GM12878 (cell line): ENCODE data around the gene SUGP1. TPM values are rescaled to one million over a fixed set of nuclear protein-coding genes. Genes with fewer than 3 reads are reported as not detected.

Experiments
- ATAC-seq: fragments of 200-7000 bp; cut with Tn5 transposase; 3 replicates; pipeline ENCODE4 v1.9.1; 2020; ENCODE audit warnings: mild to moderate bottlenecking, moderate library complexity
- BruUV-seq: library from RNA; stranded (reverse); fragments of 400-500 nt; replicated peaks from 2 replicates; lab custom pipeline; 2021; lab: Mats Ljungman, UMichigan
- CTCF ChIA-PET: fragments of 300-600 bp; sonication (Branson Sonifier 250); formaldehyde crosslinking; extraction: SDS; loops from one replicate; lab custom pipeline; 2021; ENCODE audit warnings: inconsistent platforms; lab: Yijun Ruan, JAX
- POLR2A ChIA-PET: fragments of 350-600 bp; formaldehyde crosslinking; extraction: SDS; loops from one replicate; lab custom pipeline; 2021; ENCODE audit warnings: inconsistent platforms; lab: Charles Lee
- RAD21 ChIA-PET: fragments of 300-600 bp; sonication (Branson Sonifier 250); formaldehyde crosslinking; loops from one replicate; lab custom pipeline; 2023; ENCODE audit warnings: antibody characterized with exemption; ENCODE audit not compliant: unreplicated experiment; lab: Charles Lee
- SMC1A ChIA-PET: fragments of 300-600 bp; sonication (Branson Sonifier 250); formaldehyde crosslinking; loops from one replicate; lab custom pipeline; 2023; ENCODE audit not compliant: unreplicated experiment, uncharacterized antibody; lab: Charles Lee
- DNase-seq: peaks from one replicate; pipeline ENCODE4 v3.0.0-alpha.2; 2011; ENCODE audit warnings: low read depth, low spot score
- FAIRE-seq: peaks from 3 replicates; lab custom pipeline; 2011; peaks lifted over from hg19 to GRCh38; lab: Jason Lieb, UNC
- H2AFZ ChIP-seq: 2 replicates; pipeline ENCODE4 v1.6.0; 2011; ENCODE audit warnings: low read depth, low read length, control low read depth; ENCODE audit not compliant: control insufficient read depth
- H3K27ac ChIP-seq: 2 replicates; pipeline ENCODE4 v1.5.1; 2011; ENCODE audit warnings: control low read depth; ENCODE audit not compliant: control insufficient read depth, insufficient read depth
- H3K27me3 ChIP-seq, 2 experiments: replicated peaks in 1 of 2; 2 replicates each; pipeline versions ENCODE4 v1.6.0 to v1.6.1; 2011; ENCODE audit warnings: low read length in 1 of 2; ENCODE audit not compliant: control insufficient read depth in 2 of 2, insufficient read depth in 2 of 2
- H3K36me3 ChIP-seq, 2 experiments: 2 replicates each; pipeline ENCODE4 v1.5.1; 2011; ENCODE audit warnings: low read length in 1 of 2; ENCODE audit not compliant: control insufficient read depth in 2 of 2, insufficient read depth in 2 of 2
- H3K4me1 ChIP-seq: 2 replicates; pipeline ENCODE4 v1.6.1; 2011; ENCODE audit warnings: mild to moderate bottlenecking, low read length, moderate library complexity, mixed read lengths; ENCODE audit not compliant: control insufficient read depth, insufficient read depth
- H3K4me2 ChIP-seq: 2 replicates; pipeline ENCODE4 v1.6.0; 2011; ENCODE audit warnings: control low read depth; ENCODE audit not compliant: control insufficient read depth, insufficient read depth
- H3K4me3 ChIP-seq: fragments of 200-600 bp; sonication (generic); 2 replicates; pipeline ENCODE4 v1.5.1; 2016
- H3K79me2 ChIP-seq: 2 replicates; pipeline ENCODE4 v1.6.0; 2011; ENCODE audit warnings: low read length; ENCODE audit not compliant: control insufficient read depth, insufficient read depth
- H3K9ac ChIP-seq: 2 replicates; pipeline ENCODE4 v1.8.0; 2011; ENCODE audit warnings: low read length, control low read depth, mixed read lengths; ENCODE audit not compliant: control insufficient read depth, insufficient read depth
- H3K9me3 ChIP-seq: replicated peaks from 3 replicates; pipeline ENCODE4 v1.5.1; 2011; ENCODE audit warnings: mild to moderate bottlenecking, low read length; ENCODE audit not compliant: control insufficient read depth, insufficient read depth
- H4K20me1 ChIP-seq: 2 replicates; pipeline ENCODE4 v1.6.0; 2011; ENCODE audit not compliant: control insufficient read depth, insufficient read depth
- CBFB ChIP-seq: IDR thresholded peaks from 2 replicates; pipeline ENCODE4 v1.6.1; 2016; ENCODE audit warnings: antibody characterized with exemption, low read depth
- HDAC2 ChIP-seq: fragments of 200-600 bp; sonication (generic); IDR thresholded peaks from 2 replicates; pipeline ENCODE4 v1.6.1; 2017
- MYB ChIP-seq: fragments of 150-350 bp; IDR thresholded peaks from 2 replicates; pipeline ENCODE4 v1.6.1; 2014; ENCODE audit warnings: mild to moderate bottlenecking, low read depth, low read length, borderline replicate concordance
- WGBS: methylation state at CpG from one replicate; pipeline ENCODE4 v1.1.6; 2016; ENCODE audit warnings: low lambda C conversion rate; ENCODE audit not compliant: insufficient replicate concordance, insufficient coverage; ENCODE audit errors: missing lambda C conversion rate; 5-methylcytosine and 5-hydroxymethylcytosine counted together
- in situ Hi-C: fragments of 300-500 bp; cut with MboI; formaldehyde crosslinking; loops from 9 replicates; pipeline ENCODE4 v1.14.3; 2018; ENCODE audit warnings: mixed read lengths
- intact Hi-C: fragments of 100-400 bp; cut with micrococcal nuclease; formaldehyde crosslinking; loops from one replicate; pipeline ENCODE4 v1.14.2; 2022; ENCODE audit not compliant: unreplicated experiment
- polyA plus RNA-seq, 11 experiments: library from polyadenylated mRNA; depleted of rRNA in 4 of 11; unstranded in 6 of 11; stranded (reverse) in 5 of 11; fragments of >200 nt; fragmentation: Nextera tagmentation in 4 of 11; fragmentation: Illumina TruSeq in 1 of 11; extraction: Ambion mirVana in 4 of 11; extraction: Trizol in 1 of 11; gene quantifications; 1 replicate in 1 of 11; 2 replicates in 10 of 11; pipeline versions ENCODE4 v1.2.1 to v1.2.3, GENCODE V29; 2011 to 2016; ENCODE audit warnings: inconsistent platforms in 2 of 11, missing spikeins in 2 of 11, low read depth in 1 of 11
- total RNA-seq, 4 experiments: library from RNA; depleted of rRNA in 3 of 4; stranded (reverse); fragments of >200 nt in 3 of 4; fragmentation: Illumina TruSeq in 1 of 4; extraction: Trizol in 1 of 4; gene quantifications; 2 replicates each; pipeline versions ENCODE4 v1.2.1 to v1.2.3, GENCODE V29; 2013 to 2021
- TF ChIP-seq, protein P1 (sequence below): fragments of 150-350 bp; IDR thresholded peaks from 2 replicates; pipeline ENCODE4 v1.6.1; 2014; ENCODE audit warnings: mild to moderate bottlenecking, low read depth, low read length

SUGP1 gene
- total and polyA plus RNA-seq, 10 of the 15 experiments (the other 5 are each of a cell fraction or from before 2014, with no cell fraction given) = 1.6 to 70.2 (median 38.4) TPM

DNA sequence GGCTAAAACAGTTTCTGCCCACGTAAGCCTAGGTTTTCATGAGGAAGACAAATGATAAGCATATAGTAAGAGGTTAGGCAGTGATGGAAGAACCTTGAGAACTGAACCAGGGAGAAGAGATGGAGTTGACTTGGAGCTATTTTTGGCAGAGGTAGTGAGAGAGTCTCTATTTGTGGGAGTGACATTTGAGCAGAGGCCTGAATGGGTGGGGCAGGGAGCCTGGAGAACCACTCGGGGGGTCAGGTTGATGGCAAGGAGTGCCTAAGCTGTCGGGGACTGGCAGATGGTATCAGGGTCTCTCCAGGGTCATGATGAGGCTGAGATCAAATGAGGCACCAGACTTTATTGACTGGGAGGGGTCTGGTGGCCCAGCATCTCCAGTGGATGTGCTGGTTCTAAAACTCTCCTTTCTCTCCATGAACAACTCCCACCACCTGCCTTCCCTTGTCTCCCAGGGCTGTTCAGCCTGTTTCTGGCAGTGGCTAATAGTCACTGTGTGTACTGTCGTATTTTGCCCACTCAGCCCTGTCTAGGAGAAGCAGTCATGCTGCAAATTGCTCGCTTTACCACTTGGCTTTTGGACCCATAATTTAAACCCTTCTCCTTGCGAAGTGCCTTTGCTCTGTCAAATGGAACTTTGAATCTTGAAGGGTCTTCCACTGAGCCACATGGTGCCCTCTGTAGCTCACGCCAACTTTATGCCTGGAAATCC is 3.9 kb upstream of the SUGP1 start:
- no peaks in the 10 kb centered on the region for H3K4me1 ChIP-seq
- no peaks in the 10 kb centered on the region for H4K20me1 ChIP-seq
- no peak overlapping the region for H2AFZ ChIP-seq
- intact Hi-C loops (no loop called here), in situ Hi-C loops (no loop called here)
- BruUV-seq = TSS peak; percentile 51
- FAIRE-seq = no peak
- no peak overlapping the region for H3K9ac ChIP-seq
- ChIA-PET RAD21 (no interaction called here), POLR2A (no interaction called here), SMC1A (interaction anchor here (1.0 to 1.2 kb wide), 2 partner anchors 43 to 133 kb away, joined by 3 read pairs; no protein-coding TSS in a partner anchor), CTCF (interaction anchor here (1.6 kb wide), 1 partner anchor 166 kb away, joined by 5 read pairs; no protein-coding TSS in a partner anchor)
- no peak overlapping the region for H3K27ac ChIP-seq
- no peaks in the 10 kb centered on the region for H3K9me3 ChIP-seq
- no peak for DNase-seq
- H3K4me3 ChIP-seq = no peak overlapping the region
- peaks cover 38% of the 10 kb centered on the region for H3K79me2 ChIP-seq
- WGBS = 94% methylated on average over 7 of the region's 7 CpGs
- no peak for ATAC-seq
- H3K36me3 ChIP-seq = peaks cover under 1 to 18% of the 10 kb centered on the region in 2 experiments; a peak in 3 of 4 replicates
- TF ChIP-seq CBFB (no peak), MYB (no peak), HDAC2 (no peak)
- TF ChIP-seq, protein P1, sequence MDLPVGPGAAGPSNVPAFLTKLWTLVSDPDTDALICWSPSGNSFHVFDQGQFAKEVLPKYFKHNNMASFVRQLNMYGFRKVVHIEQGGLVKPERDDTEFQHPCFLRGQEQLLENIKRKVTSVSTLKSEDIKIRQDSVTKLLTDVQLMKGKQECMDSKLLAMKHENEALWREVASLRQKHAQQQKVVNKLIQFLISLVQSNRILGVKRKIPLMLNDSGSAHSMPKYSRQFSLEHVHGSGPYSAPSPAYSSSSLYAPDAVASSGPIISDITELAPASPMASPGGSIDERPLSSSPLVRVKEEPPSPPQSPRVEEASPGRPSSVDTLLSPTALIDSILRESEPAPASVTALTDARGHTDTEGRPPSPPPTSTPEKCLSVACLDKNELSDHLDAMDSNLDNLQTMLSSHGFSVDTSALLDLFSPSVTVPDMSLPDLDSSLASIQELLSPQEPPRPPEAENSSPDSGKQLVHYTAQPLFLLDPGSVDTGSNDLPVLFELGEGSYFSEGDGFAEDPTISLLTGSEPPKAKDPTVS = no peak
- no peaks in the 10 kb centered on the region for H3K27me3 ChIP-seq
- H3K4me2 ChIP-seq = peak overlapping the region; percentile 19; the same call in 1 of the 2 replicates
